T-helper 9 cell (primary cell): ENCODE results near the gene PNMA8C.

Source experiments
- DNase-seq: peaks from one replicate; pipeline ENCODE4 v3.0.0-alpha.2; 2020
- total RNA-seq, 2 donors: gene quantifications; one replicate each; lab custom pipeline; 2026; lab: John Stamatoyannopoulos, UW

Gene PNMA8C
- total RNA-seq, result 0 reads per million in 2 donors

DNA sequence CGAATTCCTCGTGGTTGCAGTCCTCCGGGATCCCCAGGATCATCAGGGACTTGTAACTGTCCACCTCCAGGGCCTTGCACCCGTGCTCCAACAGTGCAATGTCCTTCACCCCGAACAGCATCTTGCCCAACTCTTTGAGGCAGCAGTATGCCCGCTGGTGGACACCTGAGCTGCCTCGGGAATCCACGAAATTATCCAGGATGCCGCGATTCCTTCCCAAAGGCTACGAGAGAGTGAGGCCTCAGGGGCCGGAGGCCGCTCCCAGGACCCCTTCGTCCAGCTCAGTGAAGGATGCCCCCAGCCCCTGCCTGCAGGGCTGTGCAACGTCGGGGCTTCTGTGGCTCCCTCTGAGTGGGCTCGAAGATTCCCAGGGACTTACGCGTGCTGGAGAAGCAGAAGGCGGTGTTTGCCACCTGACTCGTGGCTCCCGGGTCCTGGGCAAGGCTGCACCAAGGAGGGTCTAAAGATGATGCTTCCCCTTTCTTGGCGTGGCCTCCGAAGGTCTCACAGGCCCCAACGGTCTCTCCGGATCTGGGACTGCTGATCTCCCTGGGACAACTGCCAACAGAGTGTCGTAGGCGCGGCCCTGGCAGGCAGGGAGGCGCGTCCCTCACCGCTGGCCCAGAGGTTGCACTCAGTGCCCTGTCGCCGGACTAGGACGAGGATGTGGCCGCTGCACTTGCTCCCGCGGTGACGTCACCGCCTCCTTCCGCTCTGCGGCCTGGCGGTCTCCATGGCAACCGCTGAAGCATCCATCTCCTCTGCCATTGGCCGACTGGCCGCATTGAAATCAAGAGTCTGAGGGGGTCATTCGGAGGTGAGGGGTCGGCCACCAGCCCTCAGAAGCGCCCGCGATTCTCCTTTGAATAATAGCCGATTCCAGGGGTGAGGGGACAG is at the start of gene PNMA8C:
TSS of gene PNMA8C (minus strand) at position 698 of the 897 bp plus-strand sequence. CDS start at position 121, 577 bp downstream.
- DNase-seq, result no peak

GRCh38 chr19:46475986-46476385 is 47.2 kb upstream of the PNMA8C start:
- no peak for DNase-seq

- DNase-seq, result no peak
These were observed 45.5 kb upstream of the PNMA8C start for GRCh38 chr19:46474211-46474610.

GRCh38 chr19:46472592-46472991 is 43.9 kb upstream of the PNMA8C start:
- no peak for DNase-seq

GRCh38 chr19:46471811-46472543 is 43.2 kb upstream of the PNMA8C start:
- no peak for DNase-seq

- no peak for DNase-seq
These were observed 42.5 kb upstream of the PNMA8C start, which contains the start of gene PNMA8A for GRCh38 chr19:46471116-46471733. Gene PNMA8A, minus strand, starts transcription at chr19:46471563. Its CDS starts 528 bp downstream, at chr19:46471035.

DNA sequence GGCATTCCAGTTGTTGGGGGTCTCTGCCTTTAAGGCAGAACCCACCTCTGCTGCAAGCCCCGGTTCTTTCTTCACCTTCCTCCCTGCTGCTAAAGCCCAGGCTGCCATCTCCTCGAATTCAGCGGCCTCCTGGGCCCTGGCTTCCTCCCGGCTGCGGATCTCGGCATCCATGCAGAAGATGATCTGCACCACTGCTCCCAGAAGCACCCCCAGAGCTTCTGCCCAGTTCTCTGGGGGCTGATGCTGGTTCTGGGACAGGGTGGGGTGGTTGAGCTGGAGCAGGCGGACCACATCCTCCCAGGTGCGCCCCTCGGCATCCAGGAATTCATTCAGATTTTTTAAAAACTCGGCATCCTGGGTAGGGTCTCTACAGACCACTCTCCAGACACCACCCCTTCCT is 41.6 kb upstream of the PNMA8C start:
- no peak for DNase-seq

- no peak for DNase-seq
These were observed 40.9 kb upstream of the PNMA8C start for GRCh38 chr19:46469541-46470185.

DNA sequence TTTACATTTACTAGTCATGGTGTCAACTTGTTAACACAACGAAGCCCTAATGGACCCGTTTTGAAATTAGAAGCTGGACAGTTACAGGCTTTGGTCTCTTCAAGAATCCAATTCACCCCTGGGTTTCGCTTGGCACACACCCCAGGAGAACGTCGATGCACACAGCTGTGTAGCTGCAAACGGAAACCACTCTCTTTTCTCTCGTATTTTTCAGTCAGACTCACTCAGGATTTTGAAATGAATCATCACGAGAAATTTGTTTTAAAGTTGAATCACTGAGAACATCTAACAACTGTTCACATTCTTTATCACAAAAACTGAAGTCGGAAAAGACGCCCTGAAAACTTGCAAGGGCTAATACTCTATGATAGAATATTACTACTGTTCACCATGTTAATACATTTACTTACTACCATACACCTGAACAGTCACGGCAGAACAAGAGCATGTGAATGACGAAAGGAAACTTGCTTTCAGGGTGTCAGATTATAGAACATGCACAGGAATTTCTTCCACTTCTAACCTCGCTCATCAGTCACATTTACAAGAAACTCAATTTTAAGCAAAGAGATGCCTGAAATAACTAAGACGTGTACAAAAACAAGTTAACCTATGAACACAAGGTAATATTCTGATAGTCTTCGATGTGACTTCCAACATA is 37.9 kb upstream of the PNMA8C start:
- no peak for DNase-seq

DNA sequence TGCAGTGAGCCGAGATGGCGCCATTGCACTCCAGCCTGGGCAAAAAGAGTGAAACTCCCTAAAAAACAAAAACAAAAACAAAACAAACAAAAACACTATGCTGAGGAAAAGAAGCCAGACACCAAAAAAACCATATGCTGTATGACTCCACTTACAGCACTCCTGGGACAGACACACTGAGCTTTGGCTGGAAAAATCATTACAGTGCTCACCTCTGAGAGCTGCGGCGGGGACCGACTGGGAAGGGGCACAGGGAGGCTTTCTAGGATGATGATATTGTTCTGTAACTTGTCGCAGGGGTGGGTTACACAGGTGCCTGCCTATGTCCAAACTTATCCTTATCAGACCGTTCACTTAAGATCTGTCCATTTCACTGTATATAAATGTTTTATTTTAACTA is 34.8 kb upstream of the PNMA8C start:
- DNase-seq, result no peak

GRCh38 chr19:46461537-46461936 is 32.8 kb upstream of the PNMA8C start:
- no peak for DNase-seq

GRCh38 chr19:46460981-46461380 is 32.2 kb upstream of the PNMA8C start:
- no peak for DNase-seq

- no peak for DNase-seq
These were observed 31.3 kb upstream of the PNMA8C start for GRCh38 chr19:46460055-46460454.

DNA sequence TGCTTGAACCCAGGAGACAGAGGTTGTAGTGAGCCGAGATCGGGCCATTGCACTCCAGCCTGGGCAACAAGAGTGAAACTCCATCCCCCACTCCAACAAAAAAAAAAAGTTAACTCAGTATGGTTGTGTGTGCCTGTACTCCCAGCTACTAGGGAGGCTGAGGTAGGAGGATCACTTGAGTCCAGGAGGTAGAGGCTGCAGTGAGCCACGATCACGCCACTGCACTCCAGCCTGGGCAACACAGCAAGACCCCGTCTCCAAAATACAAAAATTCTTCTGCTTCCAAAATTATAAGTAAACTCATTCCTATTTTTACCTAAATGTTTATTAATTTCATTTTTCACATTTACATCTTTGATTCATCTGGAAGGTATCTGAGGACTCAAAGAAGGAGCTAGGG is 28.2 kb upstream of the PNMA8C start:
- no peak for DNase-seq

DNA sequence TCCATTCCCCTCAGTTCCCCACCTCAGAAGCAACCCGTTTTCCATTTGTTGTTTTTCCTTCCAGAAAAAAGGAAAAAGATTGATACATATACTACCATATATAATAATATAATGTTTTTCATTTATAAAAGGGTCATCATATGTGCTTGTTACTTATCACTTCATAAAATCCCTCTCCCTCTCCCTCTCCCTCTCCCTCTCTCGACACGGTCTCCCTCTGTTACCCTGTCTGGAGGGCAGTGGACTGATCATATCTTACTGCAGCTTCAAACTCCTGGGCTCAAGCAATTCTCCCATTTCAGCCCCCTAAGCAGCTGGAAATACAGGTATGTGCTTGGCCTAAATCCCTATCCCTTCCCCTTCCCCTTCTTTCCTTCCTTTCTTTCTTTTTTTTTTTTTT is 25.5 kb upstream of the PNMA8C start:
- no peak for DNase-seq

DNA sequence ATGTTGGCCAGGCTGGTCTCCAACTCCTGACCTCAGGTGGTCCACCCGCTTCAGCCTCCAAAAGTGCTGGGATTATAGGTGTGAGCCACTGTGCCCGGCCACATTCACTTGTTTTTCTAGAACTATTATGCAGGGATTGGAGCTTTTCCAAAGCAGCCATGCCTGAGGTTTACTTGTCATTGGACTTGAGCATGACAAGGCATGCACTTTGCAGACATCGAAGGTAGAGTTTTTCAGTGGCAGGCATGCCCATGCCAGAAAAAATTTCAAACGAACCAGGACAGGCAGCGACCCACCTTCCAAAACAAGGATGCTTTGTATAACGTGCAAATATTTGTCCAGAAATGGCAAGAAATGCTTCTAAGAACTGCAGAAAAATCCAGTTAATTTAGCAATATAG is 24.9 kb upstream of the PNMA8C start:
- DNase-seq, result no peak

DNA sequence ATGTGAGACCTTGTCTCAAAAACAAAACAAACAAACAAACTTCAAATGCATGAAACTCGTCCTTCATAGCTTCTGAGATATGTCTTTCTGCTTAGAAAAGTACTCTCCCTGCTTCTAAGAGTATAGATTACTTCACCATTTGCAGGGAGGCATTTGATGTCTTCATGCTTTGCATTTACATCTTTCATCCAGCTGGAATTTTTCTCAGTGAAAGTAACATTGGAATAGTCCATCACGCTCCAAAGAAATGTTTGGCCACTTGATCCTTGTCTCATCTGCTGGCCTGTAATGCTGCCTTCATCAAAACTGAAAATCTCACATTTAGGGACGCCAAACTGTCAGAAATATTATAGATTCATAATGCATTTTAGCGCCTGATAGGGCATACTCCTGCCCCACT is 23.4 kb upstream of the PNMA8C start:
- DNase-seq, result no peak

DNA sequence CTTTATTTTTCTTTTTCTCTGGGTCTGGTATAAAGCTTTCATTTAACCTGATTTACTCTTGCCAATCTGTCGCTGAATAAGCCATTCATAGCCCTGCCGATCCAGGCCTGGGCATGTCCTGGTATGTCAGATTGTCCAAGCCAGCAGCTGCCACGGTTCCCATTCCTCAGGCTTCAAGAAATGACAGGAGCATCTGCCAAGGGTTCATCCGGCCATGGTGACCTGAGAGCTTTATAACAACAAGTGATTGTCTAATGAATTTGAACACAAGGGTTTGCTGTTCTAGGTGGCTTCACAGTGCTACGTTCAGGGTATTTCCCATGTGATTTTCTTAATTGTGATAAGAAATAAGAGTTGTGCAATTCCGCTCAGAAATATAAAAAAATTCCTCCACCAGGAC is 22.6 kb upstream of the PNMA8C start:
- DNase-seq, result no peak

DNA sequence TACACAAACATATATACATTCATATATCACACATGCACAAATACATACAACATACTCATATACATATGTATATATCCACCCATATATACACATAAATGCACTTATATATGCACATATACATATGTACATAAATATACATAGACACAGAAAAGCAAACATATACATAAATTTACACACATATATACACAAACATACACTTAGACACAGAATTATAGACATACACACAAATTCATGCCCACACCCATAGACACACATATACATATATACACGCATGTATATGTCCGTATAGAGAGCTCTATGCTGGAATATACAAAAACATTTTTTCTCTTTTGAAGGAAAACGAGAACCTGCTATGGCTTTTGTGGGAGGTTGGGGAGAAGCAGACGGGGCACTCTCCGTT is 22.0 kb upstream of the PNMA8C start:
- DNase-seq, result no peak

DNA sequence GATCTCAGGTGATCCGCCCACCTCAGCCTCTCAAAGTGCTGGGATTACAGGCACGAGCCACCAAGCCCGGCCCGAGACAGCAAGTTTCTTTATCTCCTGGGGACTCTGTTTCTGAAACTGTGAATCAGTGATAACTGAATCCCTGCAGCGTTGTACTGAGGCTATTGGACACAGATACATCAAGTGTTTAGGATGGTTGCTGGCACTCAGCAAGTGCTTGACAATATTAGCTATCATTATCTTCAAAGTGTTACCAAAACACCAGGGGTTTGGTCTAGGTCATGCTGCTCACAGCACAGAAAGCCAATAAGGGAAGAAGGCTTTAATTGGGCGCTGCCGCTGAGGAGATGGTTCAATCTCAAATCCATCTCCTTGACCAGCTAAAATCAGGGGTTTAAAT is 20.5 kb upstream of the PNMA8C start:
- no peak for DNase-seq

- no peak for DNase-seq
These were observed 19.9 kb upstream of the PNMA8C start for GRCh38 chr19:46448601-46449000.

DNA sequence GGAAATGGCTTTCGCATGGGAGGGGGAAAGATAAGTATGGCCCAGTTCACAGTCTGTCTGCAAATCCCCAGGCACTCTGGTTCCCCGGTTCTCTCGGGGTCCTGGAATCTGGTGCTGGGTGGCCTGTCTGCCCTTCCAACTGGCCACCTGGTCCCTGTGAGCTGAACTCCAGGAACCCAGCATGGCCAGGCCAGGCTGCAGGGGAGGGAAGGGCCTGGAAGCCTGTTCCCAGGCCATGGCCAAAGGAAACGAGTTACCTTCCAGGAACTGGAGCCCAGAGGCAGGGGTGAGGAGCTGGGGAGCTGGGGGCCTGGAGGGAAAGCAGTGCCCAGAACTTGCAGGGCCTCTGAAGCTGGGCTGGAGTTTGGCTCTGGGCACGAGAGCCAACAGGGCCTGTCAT is 19.1 kb upstream of the PNMA8C start:
- no peak for DNase-seq
